NCI-H146 (cell line): ENCODE measurements around the gene HIP1R.

Experiments
- DNase-seq: peaks from one replicate; lab custom pipeline; 2025; lab: John Stamatoyannopoulos, UW

Gene HIP1R

DNA sequence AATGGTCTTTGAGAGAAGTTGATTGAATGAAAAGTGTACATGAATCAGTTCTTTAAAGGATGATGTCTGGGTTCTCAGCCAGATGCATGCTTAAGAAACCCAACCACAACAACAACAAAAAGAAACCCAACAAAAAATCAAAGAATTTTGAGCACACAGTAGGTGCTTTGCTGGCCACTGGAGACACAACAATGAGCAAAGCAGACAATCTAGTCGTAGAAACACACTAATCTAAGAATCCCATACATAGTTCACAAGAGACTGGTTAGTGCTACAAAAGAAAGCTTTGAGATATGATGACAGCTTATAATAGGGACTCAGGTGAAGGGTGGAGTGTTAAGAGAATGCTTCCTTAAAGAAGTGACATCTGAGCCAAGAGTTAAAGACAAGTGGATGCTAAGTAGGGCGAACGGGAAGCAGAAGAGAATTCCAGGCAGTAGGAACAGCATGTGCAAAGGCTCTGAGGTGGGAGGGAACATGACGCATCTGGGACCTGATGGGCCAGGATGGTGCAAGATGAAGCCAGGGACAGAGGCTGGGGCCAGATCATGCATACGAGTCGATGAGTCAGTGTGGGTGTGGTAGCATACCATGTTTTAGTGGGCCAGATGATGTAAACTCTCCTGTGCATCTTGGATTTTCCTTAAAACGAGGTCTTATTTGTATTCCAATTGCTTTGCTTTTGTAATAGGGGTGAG lies 4.6 kb upstream of the HIP1R start:
- no peak for DNase-seq

DNA sequence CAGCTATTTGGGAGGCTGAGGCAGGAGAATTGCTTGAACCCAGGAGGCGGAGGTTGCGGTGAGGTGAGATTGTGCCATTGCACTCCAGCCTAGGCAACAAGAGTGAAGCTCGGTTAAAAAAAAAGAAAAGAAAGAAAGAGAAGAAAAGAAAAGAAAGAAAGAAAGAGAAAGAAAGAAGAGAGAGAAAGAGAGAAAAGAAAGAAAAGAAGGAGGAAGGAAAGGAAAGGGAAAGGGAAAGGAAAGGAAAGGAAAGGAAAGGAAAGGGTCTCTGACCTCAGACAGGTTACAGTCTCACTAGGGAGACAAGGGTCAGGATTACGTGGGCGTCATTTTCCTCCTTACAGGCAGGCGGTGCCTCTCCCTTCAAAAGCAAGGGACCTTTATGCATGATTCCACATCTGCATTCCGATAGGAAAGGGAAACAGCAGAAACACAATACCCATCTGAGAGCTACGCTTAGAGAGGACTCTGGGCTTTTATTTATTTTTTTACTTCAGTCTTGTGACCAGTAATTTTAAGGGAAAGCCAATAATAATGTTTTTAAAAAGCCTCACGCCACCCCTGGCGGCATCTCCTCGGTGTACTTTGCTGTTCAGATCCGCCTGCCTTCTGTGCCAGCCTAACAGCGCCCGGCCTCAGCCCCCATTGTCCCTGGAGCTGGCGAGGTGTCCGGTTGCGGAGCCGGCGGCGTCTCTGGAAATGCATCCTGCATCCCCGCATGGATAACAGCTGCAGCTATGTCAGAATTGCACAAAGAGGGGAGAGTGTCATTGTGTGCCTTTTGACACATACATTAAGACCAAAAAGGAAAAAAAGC lies 945 bp upstream of the HIP1R start:
- DNase-seq: peak; percentile 73

DNA sequence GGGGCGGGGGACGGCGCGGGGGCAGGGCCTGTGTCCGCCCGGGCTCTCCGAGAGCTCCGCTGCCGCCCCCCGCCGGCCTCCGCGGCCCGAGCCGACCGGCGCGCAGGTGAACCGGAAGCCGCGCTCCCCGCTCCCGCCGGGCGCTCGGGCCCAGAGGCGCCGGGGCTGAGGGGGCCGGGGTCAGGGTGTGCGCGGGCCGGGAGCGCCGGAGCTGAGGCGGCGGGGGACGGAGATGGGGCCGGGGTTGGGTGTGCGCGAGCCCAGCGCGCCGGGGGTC lies 431 bp downstream of the HIP1R start:
- peak; percentile 62 for DNase-seq

- DNase-seq: peak; percentile 60
Observed at GRCh38 chr12:122836027-122836921, 1.0 kb downstream of the HIP1R start.

DNA sequence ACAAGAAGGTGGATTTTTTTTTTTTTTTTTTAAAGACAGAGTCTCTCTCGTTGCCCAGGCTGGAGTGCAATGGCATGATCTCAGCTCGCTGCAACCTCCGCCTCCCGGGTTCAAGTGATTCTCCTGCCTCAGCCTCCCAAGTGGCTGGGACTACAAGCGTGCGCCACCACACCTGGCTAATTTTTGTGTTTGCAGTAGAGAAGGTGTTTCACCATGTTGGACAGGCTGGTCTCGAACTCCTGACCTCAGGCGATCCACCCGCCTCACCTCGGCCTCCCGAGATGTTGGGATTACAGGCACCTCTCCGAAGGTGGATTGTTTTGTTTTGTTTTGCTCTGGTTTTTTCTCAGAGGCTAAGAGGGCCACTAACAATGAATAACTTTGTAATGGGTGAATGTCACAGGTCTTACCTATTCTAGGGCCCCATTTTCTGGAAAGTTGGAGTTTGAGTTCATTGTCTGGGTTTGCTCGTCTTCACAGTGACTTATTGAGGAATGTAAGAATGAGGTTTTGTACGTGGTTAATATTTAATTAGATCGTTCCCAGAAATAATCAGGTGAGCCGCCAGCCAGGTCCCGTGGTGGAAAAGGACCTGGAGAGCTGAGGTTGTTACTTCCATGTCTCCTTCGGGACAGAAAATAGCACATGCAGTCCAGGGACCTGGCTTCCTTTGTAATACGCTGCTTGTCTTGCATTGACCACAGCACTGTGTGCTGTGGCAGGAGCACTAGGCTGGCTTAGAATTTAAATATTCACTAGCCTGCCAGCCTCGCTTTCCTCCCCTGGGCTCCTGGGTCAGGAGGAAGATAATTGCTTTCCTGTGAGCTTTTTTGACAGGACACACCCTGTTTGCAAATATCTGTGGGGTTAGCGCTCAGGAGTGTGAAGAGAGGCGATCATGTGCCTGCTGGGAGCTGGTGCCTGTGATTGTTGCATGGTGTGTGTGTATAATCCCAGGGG lies 2.3 kb downstream of the HIP1R start:
- peak; percentile 61 for DNase-seq

DNA sequence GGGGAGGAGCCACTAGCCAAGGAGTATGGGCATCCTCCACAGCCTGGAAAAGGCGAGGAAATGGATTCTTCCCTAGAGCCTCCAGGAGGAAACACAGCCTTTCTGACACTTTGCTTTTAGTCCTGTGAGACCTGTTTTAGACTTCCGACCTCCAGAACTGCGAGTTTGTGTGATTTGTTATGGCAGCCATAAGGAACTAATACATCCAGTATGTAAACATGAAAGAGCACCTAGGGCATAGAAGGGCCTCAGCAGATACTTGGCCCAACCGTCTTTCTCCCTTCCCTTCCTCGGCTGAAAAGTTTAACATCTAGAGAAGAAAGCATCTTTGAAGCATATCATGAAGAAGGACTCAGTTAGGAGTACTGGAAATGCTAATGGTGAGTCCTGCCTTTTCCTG lies 3.6 kb downstream of the HIP1R start:
- DNase-seq: no peak

DNA sequence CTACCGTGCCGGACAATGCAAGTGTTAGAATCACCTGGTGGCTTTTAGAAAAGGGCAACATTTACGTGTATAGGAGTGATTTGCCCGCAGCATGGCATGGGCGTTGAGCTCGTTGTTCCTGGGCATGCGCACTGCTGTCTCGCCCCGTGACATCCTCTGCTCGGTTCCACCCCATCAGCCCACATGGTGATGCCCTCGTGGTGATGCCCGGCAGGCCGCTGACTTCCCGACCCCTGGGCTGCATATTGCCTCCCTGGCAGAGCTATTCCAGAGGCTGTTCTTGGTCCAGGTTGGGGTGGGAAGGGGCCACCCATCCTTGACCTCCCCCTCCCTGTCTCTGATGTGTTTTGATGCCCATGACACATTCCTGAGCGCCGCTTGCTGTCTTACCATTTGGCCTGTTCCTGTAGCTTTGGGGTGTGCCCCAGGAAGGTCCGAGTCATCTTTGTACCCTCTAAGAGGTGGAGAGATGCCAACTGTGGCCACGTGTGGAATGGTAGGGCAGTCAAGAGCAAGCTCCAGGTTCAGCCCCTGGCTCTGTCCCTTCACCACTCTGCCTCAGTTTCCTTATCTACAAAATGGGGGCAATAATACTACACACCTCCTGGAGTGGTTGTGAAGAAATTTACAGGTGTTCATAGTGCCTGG lies 4.8 kb downstream of the HIP1R start:
- no peak for DNase-seq

DNA sequence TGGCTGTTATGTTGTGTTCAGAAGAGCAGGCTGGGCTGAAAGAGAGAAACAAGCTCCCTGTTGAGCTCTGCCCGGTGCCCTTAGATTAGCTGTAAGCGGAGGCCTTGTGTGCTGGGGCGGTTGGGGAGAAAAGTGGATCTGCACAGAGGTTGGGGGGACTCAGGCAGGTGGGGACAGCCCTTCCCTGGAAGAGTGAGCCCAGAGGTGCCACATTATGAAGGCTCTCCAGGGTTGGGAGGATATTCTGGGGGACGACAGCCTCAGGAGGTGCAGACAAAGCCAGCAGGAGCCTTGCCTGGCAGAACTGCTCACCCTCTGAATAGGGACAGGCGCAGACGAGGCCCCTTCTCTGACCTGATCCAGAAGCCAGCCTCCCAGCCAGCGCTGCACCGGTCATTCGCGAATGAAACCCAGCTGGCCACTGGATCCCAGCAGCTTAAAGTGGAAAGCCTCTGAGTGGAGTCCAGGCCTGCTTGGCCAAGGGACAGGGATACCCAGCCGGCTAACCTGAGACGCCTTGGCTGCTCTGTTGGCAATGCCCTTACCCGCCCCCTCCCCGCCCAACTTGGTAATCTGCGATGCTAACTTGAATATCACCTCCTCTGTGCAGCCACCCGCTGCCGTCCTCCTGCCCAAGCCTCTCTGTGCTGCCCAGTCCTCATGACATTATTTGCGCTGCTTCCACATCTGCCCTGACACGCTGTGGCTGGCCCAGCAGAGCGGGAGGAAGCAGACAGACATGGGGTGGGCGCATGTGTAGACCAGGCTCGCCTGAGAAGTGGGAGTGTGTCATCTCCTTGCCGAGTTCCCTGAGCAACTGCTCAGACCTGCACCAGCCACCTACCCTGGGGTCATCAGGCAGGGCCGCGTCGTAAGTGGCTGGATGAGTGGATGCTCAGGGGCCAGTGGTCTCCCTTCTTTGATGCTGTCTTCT lies 5.6 kb downstream of the HIP1R start:
- DNase-seq: no peak

DNA sequence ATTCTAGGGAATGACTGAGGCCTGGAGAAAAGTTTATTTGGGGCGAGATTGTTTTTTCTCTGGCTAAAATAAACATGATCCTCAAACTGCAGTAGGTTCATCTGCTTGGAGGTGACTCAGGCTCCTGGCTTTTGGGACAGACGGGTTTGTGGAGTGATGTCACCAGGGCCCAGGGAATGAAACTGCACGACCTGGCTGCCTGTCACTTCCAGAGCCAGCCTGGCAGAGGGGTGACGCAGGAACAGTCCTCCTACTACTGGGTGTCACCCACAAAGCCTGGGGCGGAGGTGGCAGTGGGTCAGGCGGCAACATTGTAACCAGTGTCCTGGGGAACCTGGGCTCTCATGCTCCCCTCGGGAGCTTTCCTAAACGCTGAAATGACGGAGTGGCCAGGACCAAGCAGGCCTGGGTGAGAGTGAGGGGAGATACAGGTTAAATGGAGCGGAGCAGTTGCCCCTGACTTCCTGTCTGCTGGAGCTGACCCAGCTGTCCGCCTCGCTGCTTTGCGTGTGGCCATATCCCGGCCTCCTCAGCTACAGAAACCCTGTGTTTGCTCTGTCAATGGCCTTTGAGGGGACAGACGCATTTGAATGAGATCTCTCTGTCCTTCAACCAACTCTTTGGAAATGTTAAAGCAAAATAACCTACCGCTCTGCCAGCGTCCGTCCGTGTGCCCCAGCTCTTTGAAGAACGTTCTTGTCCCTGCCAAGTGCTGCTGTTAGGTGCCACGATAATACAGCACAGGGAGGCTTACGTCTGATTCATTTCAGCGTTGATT lies 6.5 kb downstream of the HIP1R start:
- DNase-seq: no peak

DNA sequence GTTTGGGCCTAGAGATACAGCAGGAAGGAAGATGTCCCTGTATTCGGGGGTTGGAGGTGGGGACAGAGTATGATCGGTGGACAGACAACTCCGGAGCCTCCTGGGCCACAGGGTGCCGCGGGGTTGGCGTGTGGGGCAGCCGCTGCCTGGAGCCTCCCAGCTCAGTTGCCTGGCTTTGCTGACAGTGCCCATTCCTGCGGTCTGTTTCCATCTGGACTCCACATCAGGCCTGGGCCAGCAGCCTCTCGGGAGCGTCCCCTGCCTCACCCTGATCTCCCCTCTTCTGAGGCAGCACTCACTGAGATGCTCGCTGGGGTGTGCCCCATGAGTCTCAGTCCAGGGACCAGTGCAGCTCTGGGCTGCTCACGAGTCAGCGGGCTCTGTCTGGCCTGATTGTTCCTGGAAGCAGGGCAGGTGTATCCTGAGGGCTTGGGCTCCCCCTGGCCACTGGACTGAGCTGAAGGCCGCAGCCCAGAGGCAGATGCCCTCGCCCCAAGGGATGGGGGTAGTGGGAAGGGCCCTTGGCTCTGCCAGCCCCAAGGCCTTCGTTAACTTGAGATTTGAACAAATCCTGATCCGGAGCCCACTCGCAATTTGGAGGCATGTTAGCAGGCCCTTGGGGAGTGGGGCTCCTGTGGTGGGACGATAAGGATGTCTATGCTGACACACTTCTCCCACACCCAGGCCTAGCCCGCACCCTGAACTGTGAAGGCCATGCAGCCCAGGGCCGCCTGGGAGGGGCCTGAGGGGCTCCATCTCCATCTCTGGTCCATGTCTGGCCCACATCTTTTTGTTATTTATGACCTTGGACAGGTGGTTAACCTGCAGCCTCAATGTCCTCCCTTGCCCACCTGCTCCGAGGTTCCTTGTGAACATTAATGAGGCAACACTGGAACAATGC lies 7.5 kb downstream of the HIP1R start:
- DNase-seq: no peak

DNA sequence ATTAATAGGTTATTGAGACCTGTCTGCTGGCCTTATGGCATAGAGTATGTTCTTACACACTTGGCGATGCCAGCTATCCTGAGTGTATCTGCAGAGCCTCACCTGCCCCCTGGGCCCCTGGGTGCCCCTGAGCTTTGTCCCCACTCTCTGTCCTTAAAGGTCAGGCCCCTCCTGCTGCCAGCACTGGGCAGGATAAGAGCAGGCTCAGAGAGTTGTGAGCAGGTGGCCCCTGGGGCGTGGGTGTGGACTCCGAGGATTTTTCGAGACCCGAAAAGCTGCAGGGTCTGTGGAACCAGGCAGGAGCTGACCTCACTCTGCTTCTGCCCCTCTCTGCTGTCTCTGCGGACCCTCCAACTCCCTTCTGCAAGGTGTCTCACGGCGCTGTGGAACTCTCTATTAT lies 8.2 kb downstream of the HIP1R start:
- DNase-seq: no peak

- no peak for DNase-seq
Observed at GRCh38 chr12:122844366-122844971, 9.2 kb downstream of the HIP1R start.

GRCh38 chr12:122845041-122845864 lies 10.0 kb downstream of the HIP1R start:
- no peak for DNase-seq

- no peak for DNase-seq
Observed at GRCh38 chr12:122845865-122846621, 10.8 kb downstream of the HIP1R start.

DNA sequence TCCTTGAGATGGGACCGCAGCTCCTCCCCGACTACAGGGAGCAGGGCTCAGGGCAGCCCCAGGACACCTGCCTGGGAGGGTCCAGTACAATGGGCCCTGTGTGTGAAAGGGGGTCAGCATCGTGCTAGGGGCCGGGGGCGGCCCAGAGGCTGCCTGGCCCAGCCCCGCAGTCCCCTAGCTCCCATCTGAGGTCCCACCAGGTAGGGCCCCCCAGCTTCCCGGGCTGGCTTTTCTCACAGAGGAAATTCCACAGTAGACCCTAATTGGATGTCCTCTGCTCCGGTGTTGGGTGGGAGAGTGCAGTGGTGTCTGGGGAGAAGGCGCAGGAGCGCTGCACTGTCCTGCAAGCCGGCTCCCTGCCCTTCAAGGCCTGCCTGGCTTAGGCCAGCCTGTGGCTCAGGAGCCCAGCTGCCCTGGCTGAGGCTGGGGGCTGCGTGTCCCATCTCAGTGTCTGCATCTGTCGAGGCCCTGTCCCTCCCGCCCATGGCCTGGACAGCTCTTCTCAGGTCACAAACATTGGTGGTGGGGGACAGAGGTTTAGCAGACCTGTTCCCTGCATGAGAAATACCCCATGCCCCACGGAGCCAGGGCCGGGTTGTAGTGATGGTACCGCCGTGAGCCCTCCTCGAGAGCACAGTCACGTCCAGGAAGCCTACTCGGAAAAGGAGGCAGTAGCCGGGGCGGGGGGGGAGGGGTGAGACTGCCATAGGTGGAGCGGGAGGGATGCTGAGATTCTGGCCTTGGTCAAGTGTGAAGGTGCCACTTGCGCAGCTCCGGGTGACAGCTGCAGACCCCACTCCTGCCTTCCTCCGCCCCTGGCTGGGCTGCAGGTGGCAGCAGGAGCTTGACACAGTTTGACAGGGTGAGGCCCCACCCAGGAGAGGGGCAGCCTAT lies 11.6 kb downstream of the HIP1R start:
- no peak for DNase-seq
